PFSK-1 (cell line): ENCODE data around the gene KCNIP1.

ENCODE experiments used
- POLR2AphosphoS5 ChIP-seq: IDR thresholded peaks from 2 replicates; pipeline ENCODE4 v1.6.1; 2012; ENCODE audit warnings: low read depth, mild to moderate bottlenecking, control low read depth, low read length, moderate library complexity
- TF ChIP-seq, protein P1 (sequence below), 2 experiments: IDR thresholded peaks; 2 replicates each; pipeline versions ENCODE4 v1.6.1 to v1.8.0; 2011 to 2012; ENCODE audit warnings: low read depth in 2 of 2, low read length in 2 of 2, control low read depth in 1 of 2, inconsistent platforms in 1 of 2, mild to moderate bottlenecking in 1 of 2, moderate library complexity in 1 of 2; ENCODE audit not compliant: insufficient read depth in 1 of 2

DNA sequence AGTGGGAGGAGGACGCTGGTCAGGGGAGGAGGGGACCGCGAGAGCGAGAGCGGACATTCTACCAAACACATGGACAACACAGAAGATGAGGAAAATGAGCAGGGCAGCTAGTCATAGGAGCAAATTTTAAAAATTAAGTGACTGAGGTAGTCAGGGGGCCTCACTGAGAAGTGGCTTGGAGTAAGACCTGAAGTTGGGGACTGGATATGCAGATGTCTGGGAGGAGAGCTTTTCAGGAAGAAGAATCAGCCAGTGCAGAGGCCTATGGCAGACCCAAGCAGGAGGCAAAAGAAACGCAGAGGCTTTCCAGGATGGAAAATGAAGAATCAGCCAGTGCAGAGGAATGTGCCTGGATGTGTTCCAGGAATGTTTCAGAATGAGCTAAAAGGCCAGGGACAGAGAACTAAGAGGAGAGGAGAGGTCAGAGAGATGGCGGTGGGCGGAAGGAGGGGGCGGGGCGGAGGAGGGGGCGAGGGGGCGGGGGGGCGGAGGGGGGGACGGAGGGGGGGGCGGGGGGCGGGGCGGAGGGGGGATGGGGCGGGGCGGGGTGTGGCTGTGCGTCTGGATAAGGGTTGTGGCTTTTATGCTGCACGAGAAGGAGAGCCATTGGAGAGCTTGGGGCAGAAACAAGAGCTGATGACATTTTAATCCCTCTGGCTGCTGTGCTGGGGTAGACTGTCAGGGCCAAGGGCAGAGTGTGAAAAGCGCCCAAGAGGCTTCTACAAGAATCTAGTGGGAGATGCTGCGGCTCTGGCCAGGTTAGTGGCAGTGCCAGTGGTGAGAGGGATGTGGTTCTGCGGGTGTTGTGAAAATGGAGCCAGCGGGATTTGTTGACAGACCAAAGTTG lies 129.6 kb downstream of the KCNIP1 start:
- no peak for TF ChIP-seq POLR2AphosphoS5
- TF ChIP-seq, protein P1, sequence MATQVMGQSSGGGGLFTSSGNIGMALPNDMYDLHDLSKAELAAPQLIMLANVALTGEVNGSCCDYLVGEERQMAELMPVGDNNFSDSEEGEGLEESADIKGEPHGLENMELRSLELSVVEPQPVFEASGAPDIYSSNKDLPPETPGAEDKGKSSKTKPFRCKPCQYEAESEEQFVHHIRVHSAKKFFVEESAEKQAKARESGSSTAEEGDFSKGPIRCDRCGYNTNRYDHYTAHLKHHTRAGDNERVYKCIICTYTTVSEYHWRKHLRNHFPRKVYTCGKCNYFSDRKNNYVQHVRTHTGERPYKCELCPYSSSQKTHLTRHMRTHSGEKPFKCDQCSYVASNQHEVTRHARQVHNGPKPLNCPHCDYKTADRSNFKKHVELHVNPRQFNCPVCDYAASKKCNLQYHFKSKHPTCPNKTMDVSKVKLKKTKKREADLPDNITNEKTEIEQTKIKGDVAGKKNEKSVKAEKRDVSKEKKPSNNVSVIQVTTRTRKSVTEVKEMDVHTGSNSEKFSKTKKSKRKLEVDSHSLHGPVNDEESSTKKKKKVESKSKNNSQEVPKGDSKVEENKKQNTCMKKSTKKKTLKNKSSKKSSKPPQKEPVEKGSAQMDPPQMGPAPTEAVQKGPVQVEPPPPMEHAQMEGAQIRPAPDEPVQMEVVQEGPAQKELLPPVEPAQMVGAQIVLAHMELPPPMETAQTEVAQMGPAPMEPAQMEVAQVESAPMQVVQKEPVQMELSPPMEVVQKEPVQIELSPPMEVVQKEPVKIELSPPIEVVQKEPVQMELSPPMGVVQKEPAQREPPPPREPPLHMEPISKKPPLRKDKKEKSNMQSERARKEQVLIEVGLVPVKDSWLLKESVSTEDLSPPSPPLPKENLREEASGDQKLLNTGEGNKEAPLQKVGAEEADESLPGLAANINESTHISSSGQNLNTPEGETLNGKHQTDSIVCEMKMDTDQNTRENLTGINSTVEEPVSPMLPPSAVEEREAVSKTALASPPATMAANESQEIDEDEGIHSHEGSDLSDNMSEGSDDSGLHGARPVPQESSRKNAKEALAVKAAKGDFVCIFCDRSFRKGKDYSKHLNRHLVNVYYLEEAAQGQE (IDR thresholded peaks at IDR 0.05; ENCODE audit: insufficient read depth in 1 of 2, low read depth in 2 of 2, low read length in 2 of 2) = no peak
